22Rv1 (cell line): ENCODE measurements around the gene STS.

Experiments
- ZFX ChIP-seq: fragments of 450-650 bp; IDR thresholded peaks from 2 replicates; pipeline ENCODE4 v1.6.1; 2017; ENCODE audit warnings: antibody characterized with exemption, borderline replicate concordance
- TF ChIP-seq, protein P1 (sequence below): fragments of 450-650 bp; IDR thresholded peaks from 2 replicates; pipeline ENCODE4 v1.5.1; 2017; ENCODE audit warnings: mild to moderate bottlenecking

DNA sequence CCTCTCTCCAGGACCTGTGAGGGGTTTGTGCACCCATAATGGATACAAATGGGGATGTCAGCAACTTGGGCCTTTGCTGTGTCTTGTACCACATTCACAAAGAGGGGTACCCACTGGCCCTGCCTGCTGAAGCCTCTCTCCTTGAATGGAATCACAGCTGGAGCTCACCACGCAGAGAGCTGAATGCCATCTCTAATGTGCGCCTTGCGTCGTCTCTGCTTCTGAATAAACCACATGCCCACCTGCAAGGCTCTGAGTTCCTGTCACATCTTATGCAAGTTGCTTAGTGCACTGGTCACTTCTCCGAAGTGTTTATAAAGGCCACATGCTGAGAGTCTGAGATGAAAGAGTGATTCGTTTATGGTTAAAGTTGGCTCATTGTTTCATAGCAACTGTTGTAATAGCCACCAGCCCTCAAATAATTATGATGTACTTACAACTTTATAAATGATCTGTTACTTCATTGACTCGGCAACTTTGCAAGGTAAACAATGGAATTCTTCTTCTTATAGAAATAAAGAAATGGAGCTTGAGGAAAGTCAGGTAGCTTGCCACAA, 6.6 kb downstream of the STS start:
- TF ChIP-seq, protein P1, sequence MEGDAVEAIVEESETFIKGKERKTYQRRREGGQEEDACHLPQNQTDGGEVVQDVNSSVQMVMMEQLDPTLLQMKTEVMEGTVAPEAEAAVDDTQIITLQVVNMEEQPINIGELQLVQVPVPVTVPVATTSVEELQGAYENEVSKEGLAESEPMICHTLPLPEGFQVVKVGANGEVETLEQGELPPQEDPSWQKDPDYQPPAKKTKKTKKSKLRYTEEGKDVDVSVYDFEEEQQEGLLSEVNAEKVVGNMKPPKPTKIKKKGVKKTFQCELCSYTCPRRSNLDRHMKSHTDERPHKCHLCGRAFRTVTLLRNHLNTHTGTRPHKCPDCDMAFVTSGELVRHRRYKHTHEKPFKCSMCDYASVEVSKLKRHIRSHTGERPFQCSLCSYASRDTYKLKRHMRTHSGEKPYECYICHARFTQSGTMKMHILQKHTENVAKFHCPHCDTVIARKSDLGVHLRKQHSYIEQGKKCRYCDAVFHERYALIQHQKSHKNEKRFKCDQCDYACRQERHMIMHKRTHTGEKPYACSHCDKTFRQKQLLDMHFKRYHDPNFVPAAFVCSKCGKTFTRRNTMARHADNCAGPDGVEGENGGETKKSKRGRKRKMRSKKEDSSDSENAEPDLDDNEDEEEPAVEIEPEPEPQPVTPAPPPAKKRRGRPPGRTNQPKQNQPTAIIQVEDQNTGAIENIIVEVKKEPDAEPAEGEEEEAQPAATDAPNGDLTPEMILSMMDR = no peak
- no peak for TF ChIP-seq ZFX
